Fibroblast of lung (primary cell): ENCODE results near the gene ZYG11B. TPM values are rescaled to one million over a fixed set of nuclear protein-coding genes. Genes with fewer than 3 reads are reported as not detected.

Source experiments
- DNase-seq, 2 donors: peaks; one replicate each; pipeline versions ENCODE4 v3.0.0 to v3.0.0-alpha.2; 2010; ENCODE audit warnings: low read depth in 2 of 2
- H2AFZ ChIP-seq: 2 replicates; pipeline ENCODE4 v1.5.1; 2012; ENCODE audit warnings: low read length, control low read depth, inconsistent platforms
- H3K27ac ChIP-seq: 2 replicates; pipeline ENCODE4 v1.5.1; 2011; ENCODE audit warnings: low read length, control low read depth; ENCODE audit not compliant: insufficient read depth
- H3K27me3 ChIP-seq: 2 replicates; pipeline ENCODE4 v1.5.1; 2011; ENCODE audit warnings: mild to moderate bottlenecking, low read length; ENCODE audit not compliant: control insufficient read depth, insufficient read depth
- H3K36me3 ChIP-seq: 2 replicates; pipeline ENCODE4 v1.5.1; 2011; ENCODE audit warnings: low read length; ENCODE audit not compliant: control insufficient read depth, insufficient read depth
- H3K4me1 ChIP-seq: 2 replicates; pipeline ENCODE4 v1.5.1; 2011; ENCODE audit warnings: low read length; ENCODE audit not compliant: control insufficient read depth, insufficient read depth; ENCODE audit errors: extremely low read depth
- H3K4me2 ChIP-seq: 2 replicates; pipeline ENCODE4 v1.5.1; 2011; ENCODE audit warnings: low read length, control low read depth; ENCODE audit not compliant: insufficient read depth; ENCODE audit errors: extremely low read depth
- H3K4me3 ChIP-seq, 4 experiments: fragments of 200-600 bp in 1 of 4; sonication (generic) in 1 of 4; replicated peaks in 1 of 4; 2 replicates each; pipeline ENCODE4 v1.5.1; 2011 to 2016; ENCODE audit warnings: low read length in 4 of 4, low read depth in 3 of 4, mild to moderate bottlenecking in 3 of 4, control low read depth in 2 of 4, inconsistent platforms in 1 of 4, mixed read lengths in 1 of 4; ENCODE audit not compliant: insufficient read depth in 1 of 4; ENCODE audit errors: control extremely low read depth in 1 of 4
- H3K79me2 ChIP-seq: 2 replicates; pipeline ENCODE4 v1.5.1; 2012; ENCODE audit warnings: mild to moderate bottlenecking, low read length, inconsistent platforms; ENCODE audit not compliant: control insufficient read depth, insufficient read depth
- H3K9ac ChIP-seq: 2 replicates; pipeline ENCODE4 v1.5.1; 2011; ENCODE audit warnings: mild to moderate bottlenecking, low read length, control low read depth; ENCODE audit not compliant: insufficient read depth
- H3K9me3 ChIP-seq: 2 replicates; pipeline ENCODE4 v1.5.1; 2012; ENCODE audit warnings: low read depth, low read length; ENCODE audit not compliant: control insufficient read depth, insufficient read depth
- H4K20me1 ChIP-seq: 2 replicates; pipeline ENCODE4 v1.5.1; 2011; ENCODE audit warnings: low read length; ENCODE audit not compliant: control insufficient read depth, insufficient read depth; ENCODE audit errors: extremely low read depth
- CTCF ChIP-seq, 2 donors: IDR thresholded peaks in 1 of 2; conservative IDR thresholded peaks in 1 of 2; 1 replicate in 1 of 2; 2 replicates in 1 of 2; pipeline ENCODE4 v1.5.1; 2011 to 2012; ENCODE audit warnings: low read length in 2 of 2, control low read depth in 1 of 2, inconsistent platforms in 1 of 2, low read depth in 1 of 2, mild to moderate bottlenecking in 1 of 2
- EZH2 ChIP-seq: IDR thresholded peaks from 2 replicates; pipeline ENCODE4 v1.5.1; 2012; ENCODE audit warnings: low read length, control low read depth, mild to moderate bottlenecking; ENCODE audit errors: missing control alignments
- polyA plus RNA-seq, 2 donors: library from polyadenylated mRNA; depleted of rRNA in 1 of 2; stranded (reverse) in 1 of 2; unstranded in 1 of 2; fragments of >200 nt; gene quantifications; 2 replicates each; pipeline ENCODE4 v1.2.1, GENCODE V29; 2011 to 2012; ENCODE audit warnings: missing spikeins in 1 of 2
- total RNA-seq: library from RNA; depleted of rRNA; stranded (reverse); fragments of >200 nt; gene quantifications from 2 replicates; pipeline ENCODE4 v1.2.1, GENCODE V29; 2014

The ZYG11B gene
- total and polyA plus RNA-seq, 2 donors (not counting 1 experiment from before 2014, with no cell fraction given) = 30.2 to 50.7 TPM

DNA sequence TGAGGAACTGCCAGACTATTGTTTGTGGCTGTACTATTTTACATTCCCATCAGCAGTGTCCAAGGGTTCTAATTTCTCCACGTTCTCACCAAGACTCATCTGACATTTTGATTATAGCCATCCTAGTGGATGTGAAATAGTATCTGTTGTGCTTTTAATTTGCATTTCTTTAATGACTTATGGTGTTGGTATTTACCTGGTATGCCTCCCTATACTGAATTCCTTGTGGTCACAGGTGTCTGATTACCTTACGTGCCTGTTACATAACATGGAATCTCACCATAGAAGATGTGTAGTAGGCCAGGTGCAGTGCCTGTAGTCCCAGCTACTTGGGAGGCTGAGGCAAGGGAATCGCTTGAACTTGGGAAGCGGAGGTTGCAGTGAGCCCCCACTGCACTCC, 129.8 kb downstream of the ZYG11B start:
- H3K27ac ChIP-seq = no peak overlapping the region
- H3K4me2 ChIP-seq = no peak overlapping the region
- H3K9ac ChIP-seq = no peak overlapping the region
- no peaks in the 10 kb centered on the region for H3K79me2 ChIP-seq
- H3K36me3 ChIP-seq = no peaks in the 10 kb centered on the region
- H3K9me3 ChIP-seq = no peaks in the 10 kb centered on the region
- no peaks in the 10 kb centered on the region for H3K27me3 ChIP-seq
- H4K20me1 ChIP-seq = no peaks in the 10 kb centered on the region
- DNase-seq = no peak
- no peak overlapping the region for H3K4me3 ChIP-seq
- no peaks in the 10 kb centered on the region for H3K4me1 ChIP-seq
- TF ChIP-seq CTCF (conservative IDR thresholded peaks at IDR 0.05 in 1 of 2, IDR thresholded peaks at IDR 0.05 in 1 of 2; ENCODE audit: low read depth in 1 of 2, low read length in 2 of 2) (no peak), EZH2 (no peak)
- no peak overlapping the region for H2AFZ ChIP-seq

DNA sequence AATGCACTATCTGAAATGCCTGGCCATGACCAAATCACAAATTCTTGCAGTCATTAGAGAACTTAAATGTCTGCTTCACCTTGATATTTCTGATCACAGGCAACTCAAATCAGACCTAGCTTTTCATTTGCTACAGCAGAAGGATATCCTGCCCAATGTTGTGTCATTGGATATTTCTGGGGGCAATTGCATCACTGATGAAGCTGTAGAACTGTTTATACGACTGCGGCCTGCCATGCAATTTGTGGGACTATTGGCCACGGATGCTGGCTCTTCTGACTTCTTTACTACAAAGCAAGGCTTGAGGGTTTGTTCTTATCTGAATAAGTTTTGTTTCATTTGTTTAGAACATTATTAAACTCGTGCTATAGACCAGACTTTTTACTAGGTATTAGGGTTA, 131.2 kb downstream of the ZYG11B start:
- H3K36me3 ChIP-seq = no peaks in the 10 kb centered on the region
- no peaks in the 10 kb centered on the region for H3K27me3 ChIP-seq
- no peak overlapping the region for H3K4me3 ChIP-seq
- H3K4me1 ChIP-seq = no peaks in the 10 kb centered on the region
- no peak overlapping the region for H2AFZ ChIP-seq
- no peaks in the 10 kb centered on the region for H4K20me1 ChIP-seq
- H3K9ac ChIP-seq = no peak overlapping the region
- DNase-seq = peak in 1 of 2 donors; percentile 22
- TF ChIP-seq CTCF (conservative IDR thresholded peaks at IDR 0.05 in 1 of 2, IDR thresholded peaks at IDR 0.05 in 1 of 2; ENCODE audit: low read depth in 1 of 2, low read length in 2 of 2) (no peak), EZH2 (no peak)
- H3K27ac ChIP-seq = no peak overlapping the region
- H3K9me3 ChIP-seq = no peaks in the 10 kb centered on the region
- no peaks in the 10 kb centered on the region for H3K79me2 ChIP-seq
- no peak overlapping the region for H3K4me2 ChIP-seq

DNA sequence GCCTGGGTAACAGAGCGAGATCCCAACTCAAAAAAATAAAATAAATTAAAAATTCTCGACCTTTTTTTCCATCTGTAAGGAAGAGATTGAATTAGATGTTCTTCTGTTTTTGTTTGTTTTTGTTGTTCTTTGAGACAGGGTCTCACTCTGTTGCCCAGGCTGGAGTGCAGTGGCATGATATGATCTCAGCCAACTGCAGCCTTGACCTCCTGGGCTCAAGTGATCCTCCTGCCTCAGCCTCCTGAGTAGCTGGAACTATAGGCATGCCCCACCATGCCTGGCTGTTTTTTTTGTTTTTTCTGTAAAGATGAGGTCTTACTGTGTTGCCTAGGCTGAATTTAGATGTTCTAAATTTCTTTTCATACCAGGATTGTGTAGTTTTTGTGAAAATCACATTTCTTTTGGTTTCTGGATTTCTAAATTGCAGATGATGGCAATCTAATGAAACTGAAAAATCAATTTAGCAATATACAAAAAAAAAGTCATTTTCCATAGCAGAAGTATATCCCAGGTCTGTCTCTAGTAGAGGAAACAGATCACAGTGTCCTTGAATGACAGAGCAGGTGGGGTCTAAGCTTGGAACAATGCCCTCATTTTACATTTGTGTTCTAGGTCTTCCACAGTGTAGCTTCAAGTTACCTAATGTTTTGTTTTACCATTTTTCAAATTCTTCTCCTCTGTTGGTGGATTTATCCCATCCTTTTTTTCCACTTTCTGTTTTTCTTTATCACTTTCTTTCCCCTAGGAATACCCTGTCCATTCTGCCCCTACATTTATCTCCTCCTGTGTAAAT, 136.6 kb downstream of the ZYG11B start:
- no peaks in the 10 kb centered on the region for H3K4me1 ChIP-seq
- H3K9me3 ChIP-seq = no peaks in the 10 kb centered on the region
- no peaks in the 10 kb centered on the region for H3K36me3 ChIP-seq
- H3K9ac ChIP-seq = no peak overlapping the region
- TF ChIP-seq CTCF (conservative IDR thresholded peaks at IDR 0.05 in 1 of 2, IDR thresholded peaks at IDR 0.05 in 1 of 2; ENCODE audit: low read depth in 1 of 2, low read length in 2 of 2) (no peak), EZH2 (no peak)
- no peaks in the 10 kb centered on the region for H4K20me1 ChIP-seq
- no peak for DNase-seq
- H2AFZ ChIP-seq = no peak overlapping the region
- H3K4me2 ChIP-seq = no peak overlapping the region
- no peaks in the 10 kb centered on the region for H3K27me3 ChIP-seq
- no peak overlapping the region for H3K4me3 ChIP-seq
- H3K27ac ChIP-seq = no peak overlapping the region
- no peaks in the 10 kb centered on the region for H3K79me2 ChIP-seq
